ENCODE measurements around the gene MDGA2.

DNA sequence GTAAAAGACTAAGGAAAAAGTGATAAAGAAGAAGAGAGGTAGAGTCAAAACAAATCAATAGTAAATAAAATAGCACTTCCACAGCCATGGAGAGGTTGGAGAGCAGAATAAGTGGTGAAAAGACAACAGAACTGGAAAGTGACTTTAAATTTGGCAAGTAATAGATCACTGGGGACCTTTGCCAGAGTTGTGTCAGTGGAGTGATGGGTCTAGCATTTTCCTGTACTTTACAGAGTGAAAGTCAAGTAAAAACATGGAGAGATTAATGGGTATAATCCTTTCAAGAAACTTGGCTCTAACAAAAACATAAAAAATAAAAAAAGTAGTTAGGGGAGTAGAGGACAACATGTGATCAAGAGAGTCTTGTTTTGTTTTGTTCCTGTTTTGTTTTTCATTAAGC is 521.7 kb downstream of the MDGA2 start:
- no peak for TF ChIP-seq CHD2 (IDR thresholded peaks at IDR 0.05; ENCODE audit: low read length, partially characterized antibody)
- TF ChIP-seq POLR2AphosphoS5 (IDR thresholded peaks at IDR 0.05; ENCODE audit: low read depth, low read length): no peak
- TF ChIP-seq GABPA (IDR thresholded peaks at IDR 0.05; ENCODE audit: low read depth): no peak

Measured in SK-N-SH (cell line).